ENCODE data around the gene TBC1D17. TPM values are rescaled to one million over a fixed set of nuclear protein-coding genes. Genes with fewer than 3 reads are reported as not detected.

Gene TBC1D17
- total and polyA plus RNA-seq, 2 of the 13 experiments (the other 11 are each of a cell fraction or from before 2014, with no cell fraction given) = 9.7 to 16.9 TPM

GRCh38 chr19:49836176-49837008 is 41.1 kb upstream of the TBC1D17 start:
- intact Hi-C loops (cut with micrococcal nuclease; ENCODE audit: unreplicated experiment) = no loop called here
- Histone ChIP-seq H2AFZ (ENCODE audit: low read length) (no peak overlapping the region), H3K27me3 (ENCODE audit: control insufficient read depth in 1 of 2, insufficient read depth in 2 of 2, low read length in 2 of 2) (no peaks in the 10 kb centered on the region), H3K4me3 (replicated peaks in 1 of 3; ENCODE audit: insufficient read depth in 1 of 3, low read depth in 2 of 3, low read length in 3 of 3) (no peak overlapping the region), H3K36me3 (replicated peaks in 1 of 2; ENCODE audit: control insufficient read depth in 1 of 2, insufficient read depth in 2 of 2, low read length in 2 of 2) (peaks cover 22 to 64% of the 10 kb centered on the region in 2 experiments), H3K9ac (ENCODE audit: insufficient read depth, low read depth, low read length) (no peak overlapping the region), H3K4me1 (ENCODE audit: insufficient read depth, low read length) (no peaks in the 10 kb centered on the region), H4K20me1 (ENCODE audit: insufficient read depth, low read length) (no peaks in the 10 kb centered on the region), H3K27ac (ENCODE audit: extremely low read length, insufficient read depth, low read length) (no peak overlapping the region), H3K9me3 (ENCODE audit: low read length) (no peaks in the 10 kb centered on the region), H3K79me2 (ENCODE audit: insufficient read depth, low read length) (no peaks in the 10 kb centered on the region), H3K4me2 (ENCODE audit: low read depth, low read length) (no peak overlapping the region)
- FAIRE-seq (no peak), DNase-seq (ENCODE audit: low spot score) (no peak), ATAC-seq (no peak)
- BruUV-seq (replicated peaks) = no TSS peak
- TF ChIP-seq ZNF143 (CRISPR knock-in tag; IDR thresholded peaks at IDR 0.05) = peak; percentile 70
- TF ChIP-seq SRF (IDR thresholded peaks at IDR 0.05; ENCODE audit: low read depth, low read length) = no peak
- in situ Hi-C loops (cut with HindIII; ENCODE audit: extremely low pct_ligation_motif_present, low pct_unique_long_range_greater_than_20kb) = no loop called here
- ChIA-PET CTCF (ENCODE audit: low intra/inter-chr PET ratio, low total read pairs) (no interaction called here), POLR2A (no interaction called here)
- 96% methylated on average over 17 of the region's 20 CpGs for WGBS (ENCODE audit: low lambda C conversion rate)

DNA sequence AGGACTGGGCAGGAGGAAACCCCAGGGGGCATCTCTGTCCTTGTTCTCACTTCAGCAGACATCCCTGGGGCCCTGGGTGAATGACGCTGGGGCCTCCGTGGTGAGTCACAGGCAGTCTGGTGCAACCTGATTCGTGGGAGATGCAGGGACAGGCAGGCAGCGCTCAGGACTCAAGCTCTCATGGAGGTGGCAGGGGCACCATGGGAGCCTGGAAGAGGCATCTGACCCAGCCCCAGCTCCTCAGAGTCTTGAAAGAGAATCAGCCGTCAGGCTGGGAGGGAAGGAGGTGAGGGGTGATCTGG is 40.5 kb upstream of the TBC1D17 start:
- H3K4me3 ChIP-seq (replicated peaks in 1 of 3; ENCODE audit: insufficient read depth in 1 of 3, low read depth in 2 of 3, low read length in 3 of 3) = no peak overlapping the region
- H3K9me3 ChIP-seq (ENCODE audit: low read length) = no peaks in the 10 kb centered on the region
- WGBS (ENCODE audit: low lambda C conversion rate) = 83% methylated on average over 5 of the region's 5 CpGs
- intact Hi-C loops (cut with micrococcal nuclease; ENCODE audit: unreplicated experiment) (no loop called here), in situ Hi-C loops (cut with HindIII; ENCODE audit: extremely low pct_ligation_motif_present, low pct_unique_long_range_greater_than_20kb) (no loop called here)
- no peak overlapping the region for H3K9ac ChIP-seq (ENCODE audit: insufficient read depth, low read depth, low read length)
- DNase-seq (ENCODE audit: low spot score) = no peak
- peaks cover 19 to 59% of the 10 kb centered on the region in 2 experiments for H3K36me3 ChIP-seq (replicated peaks in 1 of 2; ENCODE audit: control insufficient read depth in 1 of 2, insufficient read depth in 2 of 2, low read length in 2 of 2)
- BruUV-seq (replicated peaks) = no TSS peak
- no peaks in the 10 kb centered on the region for H3K27me3 ChIP-seq (ENCODE audit: control insufficient read depth in 1 of 2, insufficient read depth in 2 of 2, low read length in 2 of 2)
- H3K79me2 ChIP-seq (ENCODE audit: insufficient read depth, low read length) = no peaks in the 10 kb centered on the region
- ChIA-PET POLR2A (no interaction called here), CTCF (ENCODE audit: low intra/inter-chr PET ratio, low total read pairs) (no interaction called here)
- H3K27ac ChIP-seq (ENCODE audit: extremely low read length, insufficient read depth, low read length) = no peak overlapping the region
- no peak overlapping the region for H3K4me2 ChIP-seq (ENCODE audit: low read depth, low read length)
- no peak for ATAC-seq
- no peak for FAIRE-seq
- no peak overlapping the region for H2AFZ ChIP-seq (ENCODE audit: low read length)
- H4K20me1 ChIP-seq (ENCODE audit: insufficient read depth, low read length) = no peaks in the 10 kb centered on the region
- no peaks in the 10 kb centered on the region for H3K4me1 ChIP-seq (ENCODE audit: insufficient read depth, low read length)
- no peak for TF ChIP-seq MAFF (IDR thresholded peaks at IDR 0.05; ENCODE audit: low read depth, low read length)
- TF ChIP-seq ZFP36L1 (CRISPR knock-in tag; IDR thresholded peaks at IDR 0.05) = no peak
- TF ChIP-seq, protein P1, sequence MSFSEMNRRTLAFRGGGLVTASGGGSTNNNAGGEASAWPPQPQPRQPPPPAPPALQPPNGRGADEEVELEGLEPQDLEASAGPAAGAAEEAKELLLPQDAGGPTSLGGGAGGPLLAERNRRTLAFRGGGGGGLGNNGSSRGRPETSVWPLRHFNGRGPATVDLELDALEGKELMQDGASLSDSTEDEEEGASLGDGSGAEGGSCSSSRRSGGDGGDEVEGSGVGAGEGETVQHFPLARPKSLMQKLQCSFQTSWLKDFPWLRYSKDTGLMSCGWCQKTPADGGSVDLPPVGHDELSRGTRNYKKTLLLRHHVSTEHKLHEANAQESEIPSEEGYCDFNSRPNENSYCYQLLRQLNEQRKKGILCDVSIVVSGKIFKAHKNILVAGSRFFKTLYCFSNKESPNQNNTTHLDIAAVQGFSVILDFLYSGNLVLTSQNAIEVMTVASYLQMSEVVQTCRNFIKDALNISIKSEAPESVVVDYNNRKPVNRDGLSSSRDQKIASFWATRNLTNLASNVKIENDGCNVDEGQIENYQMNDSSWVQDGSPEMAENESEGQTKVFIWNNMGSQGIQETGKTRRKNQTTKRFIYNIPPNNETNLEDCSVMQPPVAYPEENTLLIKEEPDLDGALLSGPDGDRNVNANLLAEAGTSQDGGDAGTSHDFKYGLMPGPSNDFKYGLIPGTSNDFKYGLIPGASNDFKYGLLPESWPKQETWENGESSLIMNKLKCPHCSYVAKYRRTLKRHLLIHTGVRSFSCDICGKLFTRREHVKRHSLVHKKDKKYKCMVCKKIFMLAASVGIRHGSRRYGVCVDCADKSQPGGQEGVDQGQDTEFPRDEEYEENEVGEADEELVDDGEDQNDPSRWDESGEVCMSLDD (CRISPR knock-in tag; IDR thresholded peaks at IDR 0.05; ENCODE audit: borderline replicate concordance) = no peak
- no peak for TF ChIP-seq ASH2L (IDR thresholded peaks at IDR 0.05; ENCODE audit: insufficient read length, low read depth, low read length)
- TF ChIP-seq, protein P2, sequence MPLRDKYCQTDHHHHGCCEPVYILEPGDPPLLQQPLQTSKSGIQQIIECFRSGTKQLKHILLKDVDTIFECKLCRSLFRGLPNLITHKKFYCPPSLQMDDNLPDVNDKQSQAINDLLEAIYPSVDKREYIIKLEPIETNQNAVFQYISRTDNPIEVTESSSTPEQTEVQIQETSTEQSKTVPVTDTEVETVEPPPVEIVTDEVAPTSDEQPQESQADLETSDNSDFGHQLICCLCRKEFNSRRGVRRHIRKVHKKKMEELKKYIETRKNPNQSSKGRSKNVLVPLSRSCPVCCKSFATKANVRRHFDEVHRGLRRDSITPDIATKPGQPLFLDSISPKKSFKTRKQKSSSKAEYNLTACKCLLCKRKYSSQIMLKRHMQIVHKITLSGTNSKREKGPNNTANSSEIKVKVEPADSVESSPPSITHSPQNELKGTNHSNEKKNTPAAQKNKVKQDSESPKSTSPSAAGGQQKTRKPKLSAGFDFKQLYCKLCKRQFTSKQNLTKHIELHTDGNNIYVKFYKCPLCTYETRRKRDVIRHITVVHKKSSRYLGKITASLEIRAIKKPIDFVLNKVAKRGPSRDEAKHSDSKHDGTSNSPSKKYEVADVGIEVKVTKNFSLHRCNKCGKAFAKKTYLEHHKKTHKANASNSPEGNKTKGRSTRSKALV (CRISPR knock-in tag; IDR thresholded peaks at IDR 0.05) = no peak
- TF ChIP-seq ZNF10 (CRISPR knock-in tag; IDR thresholded peaks at IDR 0.05; ENCODE audit: borderline replicate concordance, low read depth) = no peak
- TF ChIP-seq SP2 (CRISPR knock-in tag; IDR thresholded peaks at IDR 0.05) = no peak
- no peak for TF ChIP-seq ZSCAN22 (CRISPR knock-in tag; IDR thresholded peaks at IDR 0.05)
- TF ChIP-seq ZNF768 (CRISPR knock-in tag; IDR thresholded peaks at IDR 0.05) = no peak
- TF ChIP-seq ZNF3 (CRISPR knock-in tag; IDR thresholded peaks at IDR 0.05) = no peak
- no peak for TF ChIP-seq ZBTB7A (CRISPR knock-in tag; IDR thresholded peaks at IDR 0.05)
- TF ChIP-seq GABPB1 (CRISPR knock-in tag; IDR thresholded peaks at IDR 0.05) = no peak
